ENCODE data around the gene DENND4B. TPM values are rescaled to one million over a fixed set of nuclear protein-coding genes. Genes with fewer than 3 reads are reported as not detected.

The DENND4B gene
- total RNA-seq, 6 experiments from 2014 or later: 13.0 to 27.5 (median 20.2) TPM

- under 1% methylated on average over 35 of the region's 53 CpGs for WGBS (ENCODE audit: insufficient coverage, low coverage, low lambda C conversion rate, missing lambda C conversion rate)
- no peaks in the 10 kb centered on the region for H3K27me3 ChIP-seq
- H3K36me3 ChIP-seq: no peaks in the 10 kb centered on the region
- no peak for TF ChIP-seq CTCF (IDR thresholded peaks at IDR 0.05)
- TF ChIP-seq POLR2A (IDR thresholded peaks at IDR 0.05): no peak
- peaks cover 0 to 24% (median 5%) of the 10 kb centered on the region in 4 donors for H3K4me1 ChIP-seq
- H3K4me3 ChIP-seq: peak within 1 kb of the TSS; percentile 66 to 84 (median 72)
- no peaks in the 10 kb centered on the region for H3K9me3 ChIP-seq
- intact Hi-C loops (cut with DNase I): loop anchor here in 1 of 2 donors (10.0 kb wide), 1 partner anchor 128 kb away; no protein-coding TSS in a partner anchor
- DNase-seq (peak; percentile 100), ATAC-seq (peak; percentile 94 to 98 (median 96))
- H3K27ac ChIP-seq: peak within 1 kb of the TSS; percentile 73 to 80 (median 76)
Measured at GRCh38 chr1:153922972-153923925, 23.3 kb downstream of the DENND4B start, which contains the start of gene GATAD2B. Gene GATAD2B (minus strand): TSS chr1:153922972. CDS start chr1:153828347, 94,625 bp downstream.

GRCh38 chr1:153922076-153922971 lies 24.2 kb downstream of the DENND4B start:
- no peaks in the 10 kb centered on the region for H3K9me3 ChIP-seq
- peak overlapping the region; percentile 73 for H3K27ac ChIP-seq
- peaks cover 0 to 24% (median 5%) of the 10 kb centered on the region in 4 donors for H3K4me1 ChIP-seq
- H3K27me3 ChIP-seq: no peaks in the 10 kb centered on the region
- intact Hi-C loops (cut with DNase I): loop anchor here in 1 of 2 donors (10.0 kb wide), 1 partner anchor 128 kb away; no protein-coding TSS in a partner anchor
- DNase-seq: peak in 2 of 3 donors; percentile 60 to 76
- no peaks in the 10 kb centered on the region for H3K36me3 ChIP-seq
- TF ChIP-seq CTCF (IDR thresholded peaks at IDR 0.05): peak in 1 of 4 donors; percentile 6
- no peak for TF ChIP-seq POLR2A (IDR thresholded peaks at IDR 0.05)
- WGBS (ENCODE audit: insufficient coverage, low coverage, low lambda C conversion rate, missing lambda C conversion rate): 0% methylated on average over 30 of the region's 86 CpGs
- ATAC-seq: peak; percentile 13 to 45 (median 34)
- H3K4me3 ChIP-seq: peak overlapping the region; percentile 66 to 84 (median 72)

- peaks cover 0 to 24% (median 5%) of the 10 kb centered on the region in 4 donors for H3K4me1 ChIP-seq
- ATAC-seq (no peak), DNase-seq (peak in 1 of 3 donors; percentile 37)
- peak overlapping the region in 2 of 3 donors; percentile 73 for H3K27ac ChIP-seq
- no peaks in the 10 kb centered on the region for H3K27me3 ChIP-seq
- intact Hi-C loops (cut with DNase I): loop anchor here in 1 of 2 donors (10.0 kb wide), 1 partner anchor 127 kb away; no protein-coding TSS in a partner anchor
- H3K9me3 ChIP-seq: no peaks in the 10 kb centered on the region
- 0% methylated on average over 9 of the region's 10 CpGs for WGBS (ENCODE audit: insufficient coverage, low coverage, low lambda C conversion rate, missing lambda C conversion rate)
- no peak for TF ChIP-seq CTCF (IDR thresholded peaks at IDR 0.05)
- no peak for TF ChIP-seq POLR2A (IDR thresholded peaks at IDR 0.05)
- peak overlapping the region; percentile 66 to 84 (median 72) for H3K4me3 ChIP-seq
- H3K36me3 ChIP-seq: no peaks in the 10 kb centered on the region
Measured at GRCh38 chr1:153921803-153922075, 24.8 kb downstream of the DENND4B start.

Data from right lobe of liver (tissue), 6 donors.